ENCODE data around the gene WASHC2A. TPM values are rescaled to one million over a fixed set of nuclear protein-coding genes. Genes with fewer than 3 reads are reported as not detected.
"Not testable (repeated sequence)": the region's sequence is repeated elsewhere in the genome, so short reads cannot be mapped to it uniquely, and the experiment has no call there.

Gene WASHC2A
- total RNA-seq, 4 donors from 2014 or later, result 14.3 to 54.6 (median 24.7) TPM

DNA sequence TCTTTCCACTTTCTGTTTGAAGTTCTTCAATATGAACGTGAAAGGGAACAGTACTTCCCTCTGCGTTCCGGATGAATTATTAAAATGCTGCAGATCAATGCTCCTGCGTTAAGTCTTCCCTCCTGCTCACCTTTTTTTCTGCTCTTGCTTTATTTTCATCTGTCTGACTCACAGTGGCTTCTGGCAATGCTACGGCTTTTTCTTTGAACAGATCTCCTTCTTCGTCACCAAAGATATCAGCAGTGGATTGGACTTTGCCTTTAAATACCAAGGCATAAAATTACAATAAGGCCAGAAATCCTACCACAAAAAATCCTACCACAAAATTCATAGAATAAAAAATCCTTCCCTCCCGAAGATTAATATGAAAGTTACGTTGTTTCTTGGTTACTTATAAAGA lies 11.1 kb upstream of the WASHC2A start:
- H3K27ac ChIP-seq; DNase-seq; H3K9me3 ChIP-seq; intact Hi-C loops (cut with DNase I; ENCODE audit: low total_unique reads); H3K4me3 ChIP-seq; H3K36me3 ChIP-seq; H3K27me3 ChIP-seq; H3K4me1 ChIP-seq: not testable (repeated sequence)

DNA sequence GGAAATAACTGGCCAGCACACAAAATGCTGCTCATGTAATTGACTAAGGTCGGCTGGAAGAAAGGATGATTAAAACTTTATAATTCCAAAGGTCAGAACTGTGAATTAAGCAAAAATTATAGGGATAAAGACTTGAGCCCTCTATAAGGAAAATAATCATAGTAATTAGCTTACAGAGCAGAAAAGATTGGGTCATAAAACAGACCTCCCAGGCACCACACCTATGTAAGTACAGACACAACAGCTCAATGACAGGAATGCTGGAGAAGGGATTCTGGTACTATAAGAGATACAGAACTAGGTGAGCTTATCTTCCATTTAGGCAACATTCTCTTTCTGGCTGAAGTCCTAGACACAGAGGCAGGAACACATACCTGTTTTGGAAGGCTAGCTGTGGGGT lies 9.0 kb upstream of the WASHC2A start:
- DNase-seq; intact Hi-C loops (cut with DNase I; ENCODE audit: low total_unique reads); H3K36me3 ChIP-seq; H3K9me3 ChIP-seq; H3K4me3 ChIP-seq; H3K27me3 ChIP-seq; H3K27ac ChIP-seq; H3K4me1 ChIP-seq: not testable (repeated sequence)

DNA sequence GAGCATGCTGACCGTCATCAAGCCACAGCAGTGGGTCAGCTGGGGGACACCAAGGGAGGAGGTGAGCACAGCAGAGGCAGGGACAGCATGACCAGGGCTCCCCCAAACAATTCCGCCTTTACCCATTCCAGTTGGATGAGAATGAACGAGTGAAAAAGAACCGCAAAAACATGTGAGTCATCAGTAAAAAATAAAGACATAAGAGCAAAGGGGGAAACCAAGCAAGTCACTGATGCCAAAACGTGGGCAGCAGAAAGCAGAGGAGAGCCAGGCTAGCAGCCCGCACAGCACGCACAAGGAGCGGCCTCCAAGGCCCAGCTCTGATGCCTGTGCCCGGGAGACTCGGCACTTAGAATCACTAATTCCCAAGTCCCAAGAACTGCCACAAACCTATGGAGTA lies 7.8 kb upstream of the WASHC2A start:
- intact Hi-C loops (cut with DNase I; ENCODE audit: low total_unique reads); H3K36me3 ChIP-seq; H3K27me3 ChIP-seq; H3K4me1 ChIP-seq; H3K4me3 ChIP-seq; DNase-seq; H3K9me3 ChIP-seq; H3K27ac ChIP-seq: not testable (repeated sequence)

DNA sequence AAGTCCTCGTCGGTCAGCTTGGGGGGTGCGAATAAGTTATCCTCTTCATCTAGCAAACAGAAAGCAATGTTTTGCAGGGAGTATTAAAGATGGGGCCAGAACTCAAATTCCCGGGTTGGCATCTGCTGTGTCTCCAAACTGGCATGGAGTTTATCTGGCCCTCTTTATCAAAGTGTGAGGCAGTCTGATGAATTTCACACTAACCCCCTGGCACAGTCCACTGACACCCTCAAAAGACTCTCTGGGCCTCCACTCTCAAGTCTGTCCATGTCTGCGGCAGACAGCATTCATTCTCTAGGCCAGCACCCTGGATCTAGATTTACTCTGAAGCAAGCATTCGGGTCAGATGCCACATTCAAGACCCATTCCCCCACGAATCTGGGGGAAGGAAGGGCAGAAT lies 6.2 kb upstream of the WASHC2A start:
- H3K4me3 ChIP-seq; H3K27ac ChIP-seq; intact Hi-C loops (cut with DNase I; ENCODE audit: low total_unique reads); H3K36me3 ChIP-seq; H3K9me3 ChIP-seq; DNase-seq; H3K27me3 ChIP-seq; H3K4me1 ChIP-seq: not testable (repeated sequence)

DNA sequence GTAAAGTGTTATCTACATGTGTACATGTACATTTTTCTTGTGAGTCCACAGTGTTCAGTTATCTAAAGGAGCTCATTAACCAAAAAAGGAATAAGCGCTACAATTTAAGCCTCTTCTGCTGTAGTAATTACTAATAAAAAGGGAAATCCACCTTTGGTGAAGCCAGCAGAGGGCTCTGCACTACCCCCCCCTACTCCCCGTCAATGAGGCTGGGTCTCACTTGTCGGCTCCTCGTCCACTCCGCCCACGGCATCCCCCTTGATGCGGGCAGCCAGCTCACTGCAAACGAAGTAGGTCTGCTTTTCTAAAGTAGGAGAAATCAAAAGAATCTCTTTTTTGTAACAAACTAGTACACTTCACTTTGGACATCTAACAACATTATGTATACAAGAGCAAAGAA lies 4.7 kb upstream of the WASHC2A start:
- no peak overlapping the region for H3K27ac ChIP-seq
- TF ChIP-seq POLR2A (IDR thresholded peaks at IDR 0.05), result no peak
- TF ChIP-seq, protein P1, sequence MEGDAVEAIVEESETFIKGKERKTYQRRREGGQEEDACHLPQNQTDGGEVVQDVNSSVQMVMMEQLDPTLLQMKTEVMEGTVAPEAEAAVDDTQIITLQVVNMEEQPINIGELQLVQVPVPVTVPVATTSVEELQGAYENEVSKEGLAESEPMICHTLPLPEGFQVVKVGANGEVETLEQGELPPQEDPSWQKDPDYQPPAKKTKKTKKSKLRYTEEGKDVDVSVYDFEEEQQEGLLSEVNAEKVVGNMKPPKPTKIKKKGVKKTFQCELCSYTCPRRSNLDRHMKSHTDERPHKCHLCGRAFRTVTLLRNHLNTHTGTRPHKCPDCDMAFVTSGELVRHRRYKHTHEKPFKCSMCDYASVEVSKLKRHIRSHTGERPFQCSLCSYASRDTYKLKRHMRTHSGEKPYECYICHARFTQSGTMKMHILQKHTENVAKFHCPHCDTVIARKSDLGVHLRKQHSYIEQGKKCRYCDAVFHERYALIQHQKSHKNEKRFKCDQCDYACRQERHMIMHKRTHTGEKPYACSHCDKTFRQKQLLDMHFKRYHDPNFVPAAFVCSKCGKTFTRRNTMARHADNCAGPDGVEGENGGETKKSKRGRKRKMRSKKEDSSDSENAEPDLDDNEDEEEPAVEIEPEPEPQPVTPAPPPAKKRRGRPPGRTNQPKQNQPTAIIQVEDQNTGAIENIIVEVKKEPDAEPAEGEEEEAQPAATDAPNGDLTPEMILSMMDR (IDR thresholded peaks at IDR 0.05), result no peak
- no peaks in the 10 kb centered on the region for H3K27me3 ChIP-seq
- no peak for DNase-seq
- intact Hi-C loops (cut with DNase I; ENCODE audit: low total_unique reads), result no loop called here
- no peaks in the 10 kb centered on the region for H3K36me3 ChIP-seq
- no peaks in the 10 kb centered on the region for H3K4me1 ChIP-seq
- H3K9me3 ChIP-seq, result no peaks in the 10 kb centered on the region
- no peak overlapping the region for H3K4me3 ChIP-seq

DNA sequence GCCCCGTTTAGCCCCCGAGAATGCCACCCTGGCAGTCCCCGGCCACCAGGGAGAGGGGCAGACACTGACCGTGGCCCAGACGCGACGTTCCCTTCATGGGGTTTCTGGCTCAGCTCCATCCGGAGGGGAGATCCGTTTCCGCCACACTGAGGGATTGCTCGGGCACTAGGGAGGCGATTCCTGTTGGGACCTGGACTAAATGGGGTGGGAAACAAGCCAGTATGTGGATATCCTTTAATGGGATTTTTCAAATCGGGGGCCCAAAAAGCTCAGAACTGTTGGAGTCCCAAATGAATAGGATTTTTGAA lies 552 bp downstream of the WASHC2A start:
- Histone ChIP-seq H3K4me3 (peak overlapping the region; percentile 44 to 63), H3K27ac (peak overlapping the region; percentile 61 to 71)
- DNase-seq; H3K36me3 ChIP-seq; H3K4me1 ChIP-seq; intact Hi-C loops (cut with DNase I; ENCODE audit: low total_unique reads); H3K27me3 ChIP-seq; H3K9me3 ChIP-seq: not testable (repeated sequence)

DNA sequence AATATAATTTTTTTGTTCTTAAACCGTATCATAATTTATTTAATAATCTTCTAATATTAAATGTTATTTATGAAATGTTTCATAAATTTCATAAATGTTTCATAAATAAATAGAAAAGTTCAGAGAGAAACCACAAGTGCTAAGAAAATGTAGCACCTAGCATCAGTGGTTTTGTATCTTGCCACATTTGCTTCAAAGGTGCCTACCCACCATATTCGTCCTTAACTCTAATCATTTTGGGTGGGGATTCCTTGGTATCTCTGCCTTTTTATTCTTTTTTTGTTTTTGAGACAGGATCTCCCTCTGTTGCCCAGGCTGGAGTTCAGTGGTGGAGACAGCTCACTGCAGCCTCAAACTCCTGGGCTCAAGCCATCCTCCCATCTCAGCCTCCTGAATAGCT lies 7.4 kb downstream of the WASHC2A start:
- H3K36me3 ChIP-seq; H3K4me3 ChIP-seq; intact Hi-C loops (cut with DNase I; ENCODE audit: low total_unique reads); H3K4me1 ChIP-seq; H3K27me3 ChIP-seq; DNase-seq; H3K9me3 ChIP-seq; H3K27ac ChIP-seq: not testable (repeated sequence)

DNA sequence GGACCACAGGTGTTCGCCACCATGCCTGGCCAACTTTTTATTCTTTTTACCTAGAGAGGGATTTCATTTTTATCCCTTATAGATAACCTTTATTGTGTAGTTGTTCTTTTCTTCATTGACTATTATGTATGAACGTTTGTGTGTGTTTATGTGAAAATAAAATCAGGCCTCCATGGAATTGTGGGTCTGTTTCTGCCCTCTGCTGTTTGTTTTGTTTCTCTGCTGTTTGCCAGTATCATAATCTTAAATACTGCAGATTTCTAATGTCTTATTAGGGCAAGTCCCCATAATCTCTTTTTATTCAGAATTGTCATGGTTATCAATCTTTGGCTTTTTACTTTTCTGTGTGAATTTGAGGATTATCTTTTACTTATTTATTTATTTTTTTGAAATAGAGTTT lies 7.8 kb downstream of the WASHC2A start:
- intact Hi-C loops (cut with DNase I; ENCODE audit: low total_unique reads); H3K4me1 ChIP-seq; H3K27ac ChIP-seq; H3K4me3 ChIP-seq; H3K27me3 ChIP-seq; DNase-seq; H3K9me3 ChIP-seq; H3K36me3 ChIP-seq: not testable (repeated sequence)
- TF ChIP-seq, protein P1 (IDR thresholded peaks at IDR 0.05), result peak in 1 of 4 experiments; percentile 6

DNA sequence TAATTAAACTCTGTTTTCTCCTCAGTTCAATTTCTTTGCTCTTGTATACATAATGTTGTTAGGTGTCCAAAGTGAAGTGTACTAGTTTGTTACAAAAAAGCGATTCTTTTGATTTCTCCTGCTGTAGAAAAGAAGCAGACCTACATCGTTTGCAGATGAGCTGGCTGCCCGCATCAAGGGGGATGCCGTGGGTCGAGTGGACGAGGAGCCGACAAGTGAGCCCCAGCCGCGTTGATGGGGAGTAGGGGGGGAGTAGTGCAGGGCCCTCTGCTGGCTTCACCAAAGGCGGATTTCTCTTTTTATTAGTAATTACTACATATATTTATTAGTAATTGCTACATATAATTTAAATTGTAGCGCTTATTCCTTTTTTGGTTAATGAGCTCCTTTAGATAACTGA lies 23.6 kb downstream of the WASHC2A start:
- H3K36me3 ChIP-seq; DNase-seq; H3K9me3 ChIP-seq; H3K27ac ChIP-seq; intact Hi-C loops (cut with DNase I; ENCODE audit: low total_unique reads); H3K4me3 ChIP-seq; H3K4me1 ChIP-seq; H3K27me3 ChIP-seq: not testable (repeated sequence)

DNA sequence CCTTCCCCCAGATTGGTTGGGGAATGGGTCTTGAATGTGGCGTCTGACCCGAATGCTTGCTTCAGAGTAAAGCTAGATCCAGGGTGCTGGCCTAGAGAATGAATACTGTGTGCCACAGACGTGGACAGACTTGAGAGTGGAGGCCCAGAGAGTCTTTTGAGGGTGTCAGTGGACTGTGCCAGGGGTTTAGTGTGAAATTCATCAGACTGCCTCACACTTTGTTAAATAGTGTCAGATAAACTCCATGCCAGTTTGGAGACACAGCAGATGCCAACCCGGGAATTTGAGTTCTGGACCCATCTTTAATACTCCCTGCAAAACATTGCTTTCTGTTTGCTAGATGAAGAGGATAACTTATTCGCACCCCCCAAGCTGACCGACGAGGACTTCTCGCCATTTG lies 25.2 kb downstream of the WASHC2A start:
- intact Hi-C loops (cut with DNase I; ENCODE audit: low total_unique reads); H3K9me3 ChIP-seq; H3K4me1 ChIP-seq; H3K27ac ChIP-seq; H3K27me3 ChIP-seq; DNase-seq; H3K36me3 ChIP-seq; H3K4me3 ChIP-seq: not testable (repeated sequence)

DNA sequence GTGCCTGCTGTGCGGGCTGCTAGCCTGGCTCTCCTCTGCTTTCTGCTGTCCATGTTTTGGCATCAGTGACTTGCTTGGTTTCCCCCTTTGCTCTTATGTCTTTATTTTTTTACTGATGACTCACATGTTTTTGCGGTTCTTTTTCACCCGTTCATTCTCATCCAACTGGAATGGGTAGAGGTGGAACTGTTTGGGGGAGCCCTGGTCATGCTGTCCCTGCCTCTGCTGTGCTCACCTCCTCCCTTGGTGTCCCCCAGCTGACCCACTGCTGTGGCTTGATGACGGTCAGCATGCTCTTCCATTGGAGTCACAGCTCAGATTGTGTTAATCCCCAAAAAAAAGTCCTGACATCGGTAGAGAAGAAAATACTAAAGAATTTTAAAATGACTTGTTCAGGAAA lies 26.9 kb downstream of the WASHC2A start:
- intact Hi-C loops (cut with DNase I; ENCODE audit: low total_unique reads); H3K9me3 ChIP-seq; H3K36me3 ChIP-seq; H3K27me3 ChIP-seq; DNase-seq; H3K4me1 ChIP-seq; H3K27ac ChIP-seq; H3K4me3 ChIP-seq: not testable (repeated sequence)

DNA sequence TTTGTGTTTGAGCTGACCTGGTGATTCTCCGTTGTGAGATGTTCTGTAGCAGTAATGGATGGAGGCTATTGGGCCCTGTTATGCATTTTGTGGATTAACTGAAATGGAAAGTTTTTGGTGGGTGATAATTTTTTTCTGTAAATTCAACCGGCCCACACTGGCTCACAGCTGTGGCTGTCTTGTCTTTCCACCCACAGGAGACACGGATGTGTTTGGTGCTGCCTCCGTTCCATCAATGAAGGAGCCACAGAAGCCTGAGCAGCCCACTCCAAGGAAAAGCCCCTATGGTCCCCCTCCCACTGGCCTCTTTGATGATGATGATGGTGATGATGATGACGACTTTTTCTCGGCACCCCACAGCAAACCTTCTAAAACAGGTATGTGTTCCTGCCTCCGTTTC lies 27.6 kb downstream of the WASHC2A start:
- DNase-seq; H3K27ac ChIP-seq; H3K27me3 ChIP-seq; H3K4me3 ChIP-seq; H3K36me3 ChIP-seq; H3K4me1 ChIP-seq; H3K9me3 ChIP-seq; intact Hi-C loops (cut with DNase I; ENCODE audit: low total_unique reads): not testable (repeated sequence)
